SU-DHL-6 (cell line): ENCODE measurements around the gene RAB40B.

ENCODE experiments used
- H2AFZ ChIP-seq: fragments of 200-600 bp; sonication (generic); 2 replicates; pipeline ENCODE4 v1.6.1; 2014; ENCODE audit warnings: low read depth, mild to moderate bottlenecking, moderate library complexity, mixed read lengths, antibody characterized with exemption, low read length; ENCODE audit not compliant: severe bottlenecking
- H3F3A ChIP-seq: fragments of 200-600 bp; shearing (Covaris generic); 2 replicates; pipeline ENCODE4 v1.6.0; 2016; ENCODE audit warnings: antibody characterized with exemption, mild to moderate bottlenecking; ENCODE audit not compliant: insufficient read depth
- H3K27ac ChIP-seq: fragments of 200-600 bp; sonication (generic); 2 replicates; pipeline ENCODE4 v1.5.1; 2016; ENCODE audit warnings: low read depth, mild to moderate bottlenecking, low read length, moderate library complexity, mixed read lengths
- H3K27me3 ChIP-seq: fragments of 200-600 bp; sonication (generic), shearing (Covaris generic); 2 replicates; pipeline ENCODE4 v1.6.0; 2014; ENCODE audit warnings: mild to moderate bottlenecking, low read length
- H3K36me3 ChIP-seq: fragments of 200-600 bp; sonication (generic); 2 replicates; pipeline ENCODE4 v1.6.1; 2014; ENCODE audit warnings: mild to moderate bottlenecking, low read length, mixed read lengths
- H3K4me2 ChIP-seq: fragments of 300-600, 200-600 bp; shearing (Covaris generic), sonication (generic); 2 replicates; pipeline ENCODE4 v1.6.0; 2014; ENCODE audit warnings: low read length, low read depth, mild to moderate bottlenecking; ENCODE audit not compliant: poor library complexity, severe bottlenecking
- H3K4me3 ChIP-seq: fragments of 200-600 bp; sonication (generic); 2 replicates; pipeline ENCODE4 v1.5.1; 2014; ENCODE audit warnings: antibody characterized with exemption, low read length, mild to moderate bottlenecking, mixed read lengths; ENCODE audit not compliant: insufficient read depth, poor library complexity, severe bottlenecking
- H3K79me2 ChIP-seq: fragments of 200-600 bp; sonication (generic); 2 replicates; pipeline ENCODE4 v1.6.1; 2014; ENCODE audit warnings: mild to moderate bottlenecking, low read length, moderate library complexity; ENCODE audit not compliant: insufficient read depth
- H3K9ac ChIP-seq: fragments of 200-600 bp; sonication (generic); 2 replicates; pipeline ENCODE4 v1.7.0; 2014; ENCODE audit warnings: mild to moderate bottlenecking, low read length
- H3K9me2 ChIP-seq: fragments of 200-600 bp; sonication (generic); replicated peaks from 2 replicates; pipeline ENCODE4 v1.6.1; 2014; ENCODE audit warnings: low read length; ENCODE audit not compliant: insufficient read depth
- H3K9me3 ChIP-seq: fragments of 200-600 bp; sonication (generic); 2 replicates; pipeline ENCODE4 v1.6.1; 2014; ENCODE audit warnings: low read length, mixed read lengths; ENCODE audit not compliant: insufficient read depth
- H4K20me1 ChIP-seq: fragments of 200-600 bp; sonication (generic); 2 replicates; pipeline ENCODE4 v1.6.1; 2014; ENCODE audit warnings: low read depth, mild to moderate bottlenecking, antibody characterized with exemption, low read length, moderate library complexity, mixed read lengths
- EZH2phosphoT487 ChIP-seq: fragments of 200-600 bp; sonication (generic), shearing (Covaris generic); conservative IDR thresholded peaks from 2 replicates; pipeline ENCODE4 v1.6.1; 2018; ENCODE audit warnings: mild to moderate bottlenecking, antibody characterized with exemption, low read length, moderate library complexity, mixed read lengths
- TF ChIP-seq, protein P1 (sequence below): fragments of 200-600 bp; sonication (generic); IDR thresholded peaks from one replicate; pipeline ENCODE4 v1.5.1; 2017; ENCODE audit warnings: antibody characterized with exemption, mild to moderate bottlenecking, low read length, moderate library complexity; ENCODE audit not compliant: insufficient read depth, poor library complexity, severe bottlenecking

The RAB40B gene

GRCh38 chr17:82659886-82660285 lies 38.6 kb downstream of the RAB40B start:
- Histone ChIP-seq H3K9me3 (no peaks in the 10 kb centered on the region), H3K36me3 (no peaks in the 10 kb centered on the region), H3K9me2 (no peaks in the 10 kb centered on the region), H3K79me2 (no peaks in the 10 kb centered on the region), H2AFZ (no peak overlapping the region), H3F3A (no peaks in the 10 kb centered on the region), H3K4me3 (no peak overlapping the region), H3K9ac (no peak overlapping the region), H4K20me1 (no peaks in the 10 kb centered on the region), H3K4me2 (no peak overlapping the region), H3K27ac (no peak overlapping the region), H3K27me3 (no peaks in the 10 kb centered on the region)
- TF ChIP-seq, protein P1, sequence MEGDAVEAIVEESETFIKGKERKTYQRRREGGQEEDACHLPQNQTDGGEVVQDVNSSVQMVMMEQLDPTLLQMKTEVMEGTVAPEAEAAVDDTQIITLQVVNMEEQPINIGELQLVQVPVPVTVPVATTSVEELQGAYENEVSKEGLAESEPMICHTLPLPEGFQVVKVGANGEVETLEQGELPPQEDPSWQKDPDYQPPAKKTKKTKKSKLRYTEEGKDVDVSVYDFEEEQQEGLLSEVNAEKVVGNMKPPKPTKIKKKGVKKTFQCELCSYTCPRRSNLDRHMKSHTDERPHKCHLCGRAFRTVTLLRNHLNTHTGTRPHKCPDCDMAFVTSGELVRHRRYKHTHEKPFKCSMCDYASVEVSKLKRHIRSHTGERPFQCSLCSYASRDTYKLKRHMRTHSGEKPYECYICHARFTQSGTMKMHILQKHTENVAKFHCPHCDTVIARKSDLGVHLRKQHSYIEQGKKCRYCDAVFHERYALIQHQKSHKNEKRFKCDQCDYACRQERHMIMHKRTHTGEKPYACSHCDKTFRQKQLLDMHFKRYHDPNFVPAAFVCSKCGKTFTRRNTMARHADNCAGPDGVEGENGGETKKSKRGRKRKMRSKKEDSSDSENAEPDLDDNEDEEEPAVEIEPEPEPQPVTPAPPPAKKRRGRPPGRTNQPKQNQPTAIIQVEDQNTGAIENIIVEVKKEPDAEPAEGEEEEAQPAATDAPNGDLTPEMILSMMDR, result no peak
- no peak for TF ChIP-seq EZH2phosphoT487

GRCh38 chr17:82658796-82659452 lies 39.6 kb downstream of the RAB40B start:
- Histone ChIP-seq H3K79me2 (no peaks in the 10 kb centered on the region), H3K4me2 (no peak overlapping the region), H3K9me3 (no peaks in the 10 kb centered on the region)

GRCh38 chr17:82658331-82658730 lies 40.2 kb downstream of the RAB40B start:
- Histone ChIP-seq H3K4me2 (no peak overlapping the region), H3K79me2 (no peaks in the 10 kb centered on the region), H3K9me3 (no peaks in the 10 kb centered on the region), H2AFZ (no peak overlapping the region), H3K9me2 (no peaks in the 10 kb centered on the region), H4K20me1 (no peaks in the 10 kb centered on the region), H3K27me3 (no peaks in the 10 kb centered on the region), H3K4me3 (no peak overlapping the region), H3K36me3 (no peaks in the 10 kb centered on the region), H3K9ac (no peak overlapping the region), H3K27ac (no peak overlapping the region), H3F3A (no peaks in the 10 kb centered on the region)
- no peak for TF ChIP-seq EZH2phosphoT487
- TF ChIP-seq, protein P1, result no peak

More at GRCh38 chr17:82658796-82659452, 39.6 kb downstream of the RAB40B start:
- H2AFZ ChIP-seq, result no peak overlapping the region
- no peaks in the 10 kb centered on the region for H3K9me2 ChIP-seq
- no peaks in the 10 kb centered on the region for H3F3A ChIP-seq
- TF ChIP-seq, protein P1, result no peak
- no peak overlapping the region for H3K4me3 ChIP-seq
- no peaks in the 10 kb centered on the region for H4K20me1 ChIP-seq
- H3K27ac ChIP-seq, result no peak overlapping the region
- no peaks in the 10 kb centered on the region for H3K27me3 ChIP-seq
- no peak overlapping the region for H3K9ac ChIP-seq
- no peaks in the 10 kb centered on the region for H3K36me3 ChIP-seq
